ENCODE data around the gene LRGUK.

DNA sequence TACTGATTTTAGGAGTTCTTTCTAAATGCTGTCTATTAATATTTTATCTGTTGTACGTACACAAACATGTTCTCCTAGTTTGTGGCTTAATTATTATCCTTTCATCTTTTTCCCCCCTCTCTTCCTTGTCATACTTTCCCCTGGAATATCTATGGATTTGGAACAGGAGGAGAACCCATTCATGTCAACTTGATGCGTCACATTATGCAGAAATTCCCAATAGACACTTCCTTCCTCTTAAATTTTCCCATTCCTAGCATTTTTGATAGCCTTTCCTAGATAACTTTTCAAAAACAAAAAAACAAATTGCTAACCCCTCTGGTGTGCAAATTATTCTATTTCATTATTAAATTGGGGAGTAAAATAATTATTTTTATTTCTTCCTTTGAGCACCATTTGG is 153.4 kb downstream of the LRGUK start:
- TF ChIP-seq, protein P1, sequence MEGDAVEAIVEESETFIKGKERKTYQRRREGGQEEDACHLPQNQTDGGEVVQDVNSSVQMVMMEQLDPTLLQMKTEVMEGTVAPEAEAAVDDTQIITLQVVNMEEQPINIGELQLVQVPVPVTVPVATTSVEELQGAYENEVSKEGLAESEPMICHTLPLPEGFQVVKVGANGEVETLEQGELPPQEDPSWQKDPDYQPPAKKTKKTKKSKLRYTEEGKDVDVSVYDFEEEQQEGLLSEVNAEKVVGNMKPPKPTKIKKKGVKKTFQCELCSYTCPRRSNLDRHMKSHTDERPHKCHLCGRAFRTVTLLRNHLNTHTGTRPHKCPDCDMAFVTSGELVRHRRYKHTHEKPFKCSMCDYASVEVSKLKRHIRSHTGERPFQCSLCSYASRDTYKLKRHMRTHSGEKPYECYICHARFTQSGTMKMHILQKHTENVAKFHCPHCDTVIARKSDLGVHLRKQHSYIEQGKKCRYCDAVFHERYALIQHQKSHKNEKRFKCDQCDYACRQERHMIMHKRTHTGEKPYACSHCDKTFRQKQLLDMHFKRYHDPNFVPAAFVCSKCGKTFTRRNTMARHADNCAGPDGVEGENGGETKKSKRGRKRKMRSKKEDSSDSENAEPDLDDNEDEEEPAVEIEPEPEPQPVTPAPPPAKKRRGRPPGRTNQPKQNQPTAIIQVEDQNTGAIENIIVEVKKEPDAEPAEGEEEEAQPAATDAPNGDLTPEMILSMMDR (IDR thresholded peaks at IDR 0.05; ENCODE audit: low read length), result no peak
- TF ChIP-seq EZH2 (optimal IDR thresholded peaks at IDR 0.05; ENCODE audit: low read depth, low read length), result no peak
- TF ChIP-seq EZH2phosphoT487 (IDR thresholded peaks at IDR 0.05; ENCODE audit: low read length), result no peak
